B cell (primary cell): ENCODE measurements around the gene HOXA1.

Experiments
- EZH2 ChIP-seq: IDR thresholded peaks from 2 replicates; pipeline ENCODE4 v1.6.1; 2012; ENCODE audit warnings: borderline replicate concordance, low read depth, mild to moderate bottlenecking, moderate library complexity, low read length; ENCODE audit not compliant: insufficient read depth, poor library complexity, severe bottlenecking
- TF ChIP-seq, protein P1 (sequence below): fragments of 200-600 bp; IDR thresholded peaks from one replicate; pipeline ENCODE4 v1.8.0; 2022; ENCODE audit warnings: antibody characterized with exemption, mild to moderate bottlenecking

DNA sequence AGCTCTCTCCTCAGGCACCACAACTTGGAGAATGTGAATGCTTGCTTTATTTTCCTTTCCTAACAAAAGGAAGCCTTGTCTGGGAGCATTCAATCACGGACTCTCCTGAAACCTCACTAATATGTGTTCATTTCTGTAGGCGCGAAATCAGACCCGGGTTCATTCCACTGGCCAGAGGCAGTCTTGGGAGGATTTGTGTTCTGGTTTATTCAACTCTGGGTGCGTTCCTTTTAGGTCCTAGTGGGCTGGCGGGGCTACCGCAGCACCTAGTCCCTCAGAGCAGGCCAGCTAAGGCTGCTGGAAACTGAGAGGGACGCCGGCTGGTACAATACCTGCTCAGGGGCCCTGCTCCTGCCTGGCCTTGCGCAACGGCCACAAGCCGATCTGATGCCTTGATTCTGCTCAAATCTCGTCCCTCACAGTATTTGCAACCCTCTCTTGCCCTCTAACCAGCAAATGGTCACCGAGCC lies 27.2 kb upstream of the HOXA1 start:
- TF ChIP-seq, protein P1, sequence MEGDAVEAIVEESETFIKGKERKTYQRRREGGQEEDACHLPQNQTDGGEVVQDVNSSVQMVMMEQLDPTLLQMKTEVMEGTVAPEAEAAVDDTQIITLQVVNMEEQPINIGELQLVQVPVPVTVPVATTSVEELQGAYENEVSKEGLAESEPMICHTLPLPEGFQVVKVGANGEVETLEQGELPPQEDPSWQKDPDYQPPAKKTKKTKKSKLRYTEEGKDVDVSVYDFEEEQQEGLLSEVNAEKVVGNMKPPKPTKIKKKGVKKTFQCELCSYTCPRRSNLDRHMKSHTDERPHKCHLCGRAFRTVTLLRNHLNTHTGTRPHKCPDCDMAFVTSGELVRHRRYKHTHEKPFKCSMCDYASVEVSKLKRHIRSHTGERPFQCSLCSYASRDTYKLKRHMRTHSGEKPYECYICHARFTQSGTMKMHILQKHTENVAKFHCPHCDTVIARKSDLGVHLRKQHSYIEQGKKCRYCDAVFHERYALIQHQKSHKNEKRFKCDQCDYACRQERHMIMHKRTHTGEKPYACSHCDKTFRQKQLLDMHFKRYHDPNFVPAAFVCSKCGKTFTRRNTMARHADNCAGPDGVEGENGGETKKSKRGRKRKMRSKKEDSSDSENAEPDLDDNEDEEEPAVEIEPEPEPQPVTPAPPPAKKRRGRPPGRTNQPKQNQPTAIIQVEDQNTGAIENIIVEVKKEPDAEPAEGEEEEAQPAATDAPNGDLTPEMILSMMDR, result no peak
- TF ChIP-seq EZH2, result no peak
